EL (cell line): ENCODE data around the gene FZD10.

ENCODE experiments used
- DNase-seq: peaks from one replicate; pipeline ENCODE4 v3.0.0-alpha.2; 2016

Gene FZD10, protein sequence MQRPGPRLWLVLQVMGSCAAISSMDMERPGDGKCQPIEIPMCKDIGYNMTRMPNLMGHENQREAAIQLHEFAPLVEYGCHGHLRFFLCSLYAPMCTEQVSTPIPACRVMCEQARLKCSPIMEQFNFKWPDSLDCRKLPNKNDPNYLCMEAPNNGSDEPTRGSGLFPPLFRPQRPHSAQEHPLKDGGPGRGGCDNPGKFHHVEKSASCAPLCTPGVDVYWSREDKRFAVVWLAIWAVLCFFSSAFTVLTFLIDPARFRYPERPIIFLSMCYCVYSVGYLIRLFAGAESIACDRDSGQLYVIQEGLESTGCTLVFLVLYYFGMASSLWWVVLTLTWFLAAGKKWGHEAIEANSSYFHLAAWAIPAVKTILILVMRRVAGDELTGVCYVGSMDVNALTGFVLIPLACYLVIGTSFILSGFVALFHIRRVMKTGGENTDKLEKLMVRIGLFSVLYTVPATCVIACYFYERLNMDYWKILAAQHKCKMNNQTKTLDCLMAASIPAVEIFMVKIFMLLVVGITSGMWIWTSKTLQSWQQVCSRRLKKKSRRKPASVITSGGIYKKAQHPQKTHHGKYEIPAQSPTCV

DNA sequence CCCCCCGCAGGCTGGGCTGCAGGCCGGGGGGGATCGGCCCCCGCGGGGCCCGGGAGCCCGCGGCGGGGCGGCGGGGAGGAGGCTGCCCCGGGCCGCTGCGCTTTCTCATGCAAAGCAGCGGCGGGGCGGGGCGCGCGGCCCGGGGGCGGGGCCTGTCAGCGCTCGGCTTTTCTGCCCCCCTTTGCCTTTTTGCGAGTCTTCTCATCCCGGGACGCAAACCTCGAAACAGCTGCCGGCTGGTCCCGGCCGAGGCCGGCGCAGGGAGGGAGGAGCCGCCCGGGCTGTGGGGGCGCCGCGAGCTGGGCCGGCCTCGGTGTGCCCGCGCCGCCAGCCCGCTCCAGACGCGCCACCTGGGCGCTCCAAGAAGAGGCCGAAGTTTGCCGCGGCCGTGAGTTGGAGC lies at the start of gene FZD10:
FZD10 (plus strand) TSS at position 198 of the 400 bp plus-strand sequence. CDS start 479 bp downstream, outside the sequence.
- DNase-seq, result no peak

DNA sequence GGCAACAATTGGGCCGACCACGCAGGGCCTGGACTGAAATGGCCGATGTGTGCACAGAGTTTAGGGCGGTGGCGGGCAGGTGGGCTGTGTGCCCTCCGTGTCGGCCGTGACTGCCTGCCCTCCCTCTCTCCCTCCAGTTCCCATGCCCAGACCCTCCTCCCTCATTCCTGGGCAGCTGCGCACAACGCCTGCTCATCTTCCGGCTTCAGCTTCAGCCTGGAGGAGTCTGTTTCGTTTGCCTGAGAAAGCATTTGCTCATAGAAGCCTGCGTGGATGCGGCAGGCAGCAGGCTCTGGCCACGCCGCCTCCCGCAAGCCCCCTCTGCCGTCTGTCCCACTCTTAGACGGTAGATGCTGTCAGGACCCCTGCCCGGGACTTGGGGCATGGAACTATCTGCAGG lies 47.3 kb upstream of the FZD10 start:
- DNase-seq, result no peak

DNA sequence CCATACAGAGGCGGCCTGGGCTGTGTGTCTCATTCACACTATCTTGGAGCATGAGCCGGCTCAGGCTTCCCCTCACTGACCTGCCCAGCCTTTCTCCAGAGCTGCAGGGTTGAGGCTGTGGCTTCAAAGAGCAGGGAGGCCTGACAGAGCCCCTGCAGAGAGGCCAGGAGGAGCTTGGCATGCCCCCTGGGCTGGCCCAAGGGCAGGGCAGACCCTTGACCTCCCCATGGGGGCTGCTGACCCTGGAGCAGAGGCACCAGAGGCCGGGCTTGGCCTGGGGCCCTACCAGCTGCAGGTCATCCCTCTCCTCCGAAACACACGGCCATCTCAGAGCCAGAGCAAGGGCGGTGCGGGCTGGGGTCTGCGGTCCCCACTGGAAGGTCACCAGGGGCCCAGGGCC lies 46.6 kb upstream of the FZD10 start:
- no peak for DNase-seq

DNA sequence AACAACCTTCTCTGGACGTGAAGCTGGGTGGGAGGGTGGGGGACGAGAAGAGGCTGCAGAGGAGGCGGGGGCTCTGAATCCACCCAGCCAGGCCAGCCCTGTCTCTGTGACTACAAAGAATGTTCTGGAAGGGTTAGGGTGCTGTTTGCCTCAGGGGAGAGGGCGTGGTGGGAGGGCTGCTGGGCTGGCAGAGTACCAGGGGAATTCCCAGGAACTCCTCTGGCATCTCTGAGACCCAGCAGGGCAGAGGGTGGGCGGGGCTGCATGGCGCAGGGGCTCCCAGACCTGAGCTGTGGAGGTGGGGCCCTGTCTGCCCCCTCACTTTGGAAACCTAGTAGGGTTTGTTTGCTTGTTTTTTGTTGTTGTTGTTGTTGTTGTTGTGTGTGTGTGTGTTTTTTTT lies 45.5 kb upstream of the FZD10 start:
- DNase-seq, result no peak

DNA sequence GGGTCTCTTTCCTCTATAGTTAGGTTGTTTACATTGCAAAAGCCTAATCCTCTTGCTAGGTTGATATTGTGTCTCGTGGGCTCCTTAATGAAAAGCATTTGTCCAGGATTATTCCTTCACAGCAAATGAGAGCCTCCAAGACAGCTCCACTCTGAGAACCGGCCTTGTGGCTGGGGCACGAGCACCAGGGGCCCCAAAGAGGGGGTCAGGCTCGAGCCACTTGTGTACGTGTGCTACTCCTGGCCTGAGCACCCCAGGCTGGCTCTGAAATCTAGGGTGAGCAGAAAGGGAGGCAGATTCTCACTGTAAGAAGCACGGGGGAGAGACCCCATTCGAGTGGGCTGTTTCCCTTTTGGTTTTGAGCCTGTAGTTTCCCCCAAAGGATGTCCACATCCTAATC lies 45.0 kb upstream of the FZD10 start:
- DNase-seq, result no peak

DNA sequence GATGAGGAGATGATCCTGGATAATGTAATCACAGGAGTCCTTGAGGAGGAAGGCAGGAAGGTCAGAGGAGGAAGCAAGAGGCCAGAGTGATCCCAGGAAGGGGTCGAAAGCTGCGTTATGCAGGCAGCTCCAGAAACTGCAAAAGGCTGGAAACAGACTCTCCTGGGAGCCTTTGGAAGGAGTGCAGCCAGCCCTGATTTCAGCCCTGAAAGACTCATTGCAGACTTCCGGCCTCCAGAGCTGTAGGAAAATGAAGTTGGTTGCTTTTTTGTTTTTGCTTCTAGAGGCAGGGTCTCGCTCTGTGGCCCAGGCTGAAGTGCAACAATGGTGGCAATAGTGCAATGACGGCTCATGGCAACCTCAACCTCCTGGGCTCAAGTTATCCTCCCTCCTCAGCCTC lies 44.6 kb upstream of the FZD10 start:
- no peak for DNase-seq

DNA sequence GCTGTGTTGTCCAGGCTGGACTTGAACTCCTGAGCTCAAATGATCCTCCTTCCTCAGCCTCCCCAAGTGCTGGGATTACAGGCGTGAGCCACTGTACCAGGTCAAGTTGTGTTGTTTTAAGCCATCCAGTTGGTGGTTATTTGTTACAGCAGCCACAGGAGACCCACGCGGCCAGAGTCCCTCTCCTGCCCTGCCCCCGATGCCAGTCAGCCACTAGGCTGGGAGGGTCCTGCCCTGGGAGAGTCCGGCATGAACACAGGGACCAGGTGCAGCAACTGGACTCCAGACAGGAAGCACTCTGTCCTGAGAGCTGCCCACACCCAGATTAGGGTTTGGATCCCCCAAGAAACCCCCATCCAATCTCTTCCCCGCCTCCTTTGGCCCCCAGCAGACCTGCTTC lies 44.1 kb upstream of the FZD10 start:
- no peak for DNase-seq

DNA sequence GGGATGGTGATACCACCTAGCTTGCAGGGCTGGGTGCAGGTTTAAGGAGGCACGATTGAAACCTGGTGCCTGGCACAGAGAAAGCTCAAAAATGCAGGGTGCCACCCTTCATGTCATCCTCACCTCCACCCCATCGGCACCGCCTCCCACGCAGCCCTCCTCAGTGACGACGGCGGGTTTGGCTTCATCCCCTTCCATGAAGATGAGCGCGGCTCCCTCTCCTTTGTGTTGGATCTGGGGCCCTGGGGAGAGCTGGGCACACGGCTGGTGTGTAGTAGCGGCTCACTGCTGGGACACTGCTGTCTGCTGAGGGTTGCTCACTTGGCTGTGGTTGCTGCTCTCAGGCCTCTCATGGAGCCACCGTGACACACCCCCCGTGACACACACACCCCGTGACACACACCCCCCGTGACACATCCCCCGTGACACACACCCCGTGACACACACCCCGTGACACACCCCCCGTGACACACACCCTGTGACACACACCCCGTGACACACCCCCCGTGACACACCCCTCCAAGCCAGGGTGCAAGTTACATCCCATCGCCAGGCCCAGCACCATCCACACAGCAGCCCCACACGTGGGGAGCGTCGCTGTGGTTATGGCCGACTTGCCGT lies 42.9 kb upstream of the FZD10 start:
- no peak for DNase-seq

DNA sequence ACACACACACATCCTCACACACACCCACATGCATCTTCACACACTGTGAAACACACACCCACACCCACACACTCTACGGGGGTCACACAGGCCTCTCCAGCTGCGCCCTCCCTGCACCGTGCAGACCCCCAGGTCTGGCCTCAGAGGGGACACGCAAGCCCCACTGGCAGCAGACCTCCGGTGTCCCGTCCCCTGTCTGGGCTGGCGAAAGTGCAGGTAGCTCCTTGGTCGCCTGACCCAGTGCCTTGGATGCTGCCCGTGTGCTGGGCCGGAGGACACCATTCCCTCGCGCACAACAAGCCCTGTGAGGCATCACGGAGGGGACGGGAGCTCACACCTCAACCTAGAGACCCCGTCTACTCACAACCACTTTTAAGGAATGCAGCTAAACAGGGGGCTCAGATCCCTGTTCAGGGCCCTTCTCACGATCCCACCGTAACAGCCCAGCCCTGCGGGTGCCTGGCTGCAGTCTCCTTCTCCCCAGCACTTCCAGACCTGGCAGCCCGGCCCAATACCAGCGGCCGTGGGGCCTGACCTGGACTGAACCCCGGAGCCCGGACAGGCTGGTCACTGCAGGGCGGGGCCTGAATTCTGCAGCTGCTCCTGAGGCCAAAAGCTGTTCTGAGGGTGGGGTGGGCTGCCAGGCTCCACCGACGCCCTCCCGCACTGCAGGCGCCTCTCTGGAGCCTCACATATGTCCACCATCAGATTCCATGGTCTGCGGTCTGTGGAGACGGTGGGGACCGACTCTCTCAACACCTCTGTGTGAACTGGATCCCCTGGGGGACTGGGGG lies 42.1 kb upstream of the FZD10 start:
- DNase-seq, result no peak

DNA sequence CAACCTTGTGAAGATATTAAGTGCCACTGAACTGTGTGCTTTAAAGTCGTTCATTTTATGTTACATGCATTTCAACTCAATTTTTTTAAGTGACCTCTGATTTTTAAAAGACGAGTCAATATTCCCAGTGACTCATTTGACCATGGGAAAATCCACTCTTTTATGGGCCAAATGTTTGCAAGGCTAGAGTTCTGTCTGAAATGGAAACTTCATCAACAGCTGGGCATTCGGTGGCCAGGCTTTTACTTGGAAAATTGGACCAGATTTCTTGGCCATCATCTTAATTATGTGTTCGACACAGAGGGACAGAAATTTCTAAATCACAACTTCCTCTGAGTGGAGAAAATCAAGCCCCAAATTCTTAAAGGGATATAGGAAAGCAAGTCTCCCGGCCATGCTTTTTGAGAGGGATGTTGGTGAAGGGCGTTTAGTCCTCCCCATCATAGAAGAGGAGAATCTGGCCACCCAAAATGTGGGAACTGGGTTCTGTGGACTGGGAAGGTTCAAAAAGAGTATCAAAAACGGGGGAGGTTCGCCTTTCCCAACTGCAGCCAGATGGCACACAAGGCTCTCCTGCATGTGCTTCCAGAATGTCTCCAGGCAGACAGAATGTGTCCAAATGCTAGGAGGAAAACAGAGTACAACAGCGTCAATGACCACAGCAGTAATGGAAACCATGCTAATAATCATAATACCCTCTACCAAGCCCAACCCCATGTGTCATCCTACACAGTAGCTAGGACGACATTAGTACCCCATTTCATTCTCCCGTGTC lies 40.9 kb upstream of the FZD10 start:
- DNase-seq, result no peak

DNA sequence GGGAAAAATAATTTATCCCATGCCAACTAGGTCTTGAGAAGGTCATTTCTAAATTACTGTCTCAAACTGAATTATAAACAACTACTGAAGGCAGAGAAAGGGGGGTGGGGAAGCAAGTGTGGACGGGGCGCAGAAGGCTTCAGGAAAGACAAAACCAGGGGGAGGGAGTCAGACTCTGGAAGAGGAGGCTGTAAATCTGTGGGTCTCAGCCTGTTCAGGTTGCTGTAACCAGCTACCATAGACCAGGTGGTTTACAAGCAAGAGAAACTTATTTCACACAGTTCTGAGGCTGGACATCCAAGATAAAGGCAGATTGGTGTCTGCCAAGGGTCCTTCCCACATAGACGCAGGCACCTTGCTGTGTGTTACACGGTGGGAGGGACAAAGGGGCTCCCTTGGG lies 39.9 kb upstream of the FZD10 start:
- DNase-seq, result no peak

DNA sequence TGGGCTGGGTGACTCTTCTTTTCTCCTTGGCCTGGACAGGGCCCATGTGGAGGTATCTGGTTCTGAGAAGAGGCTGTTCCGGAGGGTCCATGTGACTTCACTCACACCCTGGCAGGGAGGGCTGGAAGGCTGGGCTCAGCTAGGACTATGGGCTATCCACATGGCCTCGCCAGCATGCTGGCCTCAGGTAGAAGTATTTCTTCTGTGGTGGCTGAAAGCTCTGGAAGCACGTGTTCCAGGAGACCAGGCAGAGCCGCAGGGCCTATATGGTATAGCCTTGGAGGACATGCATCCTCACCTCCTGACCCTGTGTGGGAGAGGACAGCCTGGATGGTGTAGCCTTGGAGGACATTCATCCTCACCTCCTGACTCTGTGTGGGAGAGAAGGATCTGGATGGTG lies 38.2 kb upstream of the FZD10 start:
- DNase-seq, result no peak

DNA sequence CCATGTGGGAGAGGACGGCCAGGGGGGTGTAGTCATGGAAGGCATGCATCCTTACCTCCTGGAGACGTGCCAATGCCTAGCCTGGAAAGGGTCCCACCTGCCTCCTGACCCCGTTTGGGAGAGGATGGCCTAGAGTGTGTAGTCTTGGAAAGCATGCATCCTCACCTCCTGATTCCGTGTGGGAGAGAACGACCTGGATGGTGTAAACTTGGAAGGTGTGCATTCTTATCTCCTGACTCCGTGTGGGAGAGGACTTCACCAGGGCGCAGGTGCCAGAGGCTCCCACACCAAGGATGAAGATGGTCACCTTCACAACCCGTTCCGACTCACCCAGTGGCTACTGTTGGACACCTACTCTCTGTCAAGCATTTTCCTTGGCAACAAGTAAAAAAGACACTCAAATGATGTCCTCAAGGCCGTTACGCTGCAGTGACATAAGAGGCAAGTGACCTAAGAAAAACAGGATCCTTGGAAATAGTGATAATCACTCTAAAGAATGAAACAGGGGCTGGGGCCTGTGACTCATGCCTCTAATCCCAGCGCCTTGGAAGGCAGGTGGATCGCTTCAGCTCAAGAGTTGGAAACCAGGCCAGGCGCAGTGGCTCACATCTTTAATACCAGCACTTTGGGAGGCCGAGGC lies 37.5 kb upstream of the FZD10 start:
- no peak for DNase-seq

DNA sequence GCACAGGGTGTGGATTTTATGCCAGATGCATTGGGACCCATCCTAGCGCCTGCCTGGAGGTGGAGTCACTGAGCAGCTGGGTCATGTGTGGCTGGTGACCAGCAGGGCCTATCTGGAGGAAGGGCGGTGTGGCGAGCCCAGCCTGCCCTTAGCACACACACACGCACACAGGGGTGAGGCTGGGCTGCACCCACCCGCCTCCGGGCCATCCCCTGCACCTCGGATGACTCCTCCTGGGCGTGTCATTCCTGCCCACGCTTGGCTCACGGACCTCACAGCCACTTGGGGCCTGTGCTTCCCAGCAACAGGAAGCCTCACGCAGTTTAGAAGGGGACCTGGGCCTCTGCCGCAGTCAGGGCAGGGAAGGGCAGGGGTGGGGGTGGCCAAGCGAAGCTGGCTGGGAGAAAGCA lies 36.2 kb upstream of the FZD10 start:
- DNase-seq, result no peak

DNA sequence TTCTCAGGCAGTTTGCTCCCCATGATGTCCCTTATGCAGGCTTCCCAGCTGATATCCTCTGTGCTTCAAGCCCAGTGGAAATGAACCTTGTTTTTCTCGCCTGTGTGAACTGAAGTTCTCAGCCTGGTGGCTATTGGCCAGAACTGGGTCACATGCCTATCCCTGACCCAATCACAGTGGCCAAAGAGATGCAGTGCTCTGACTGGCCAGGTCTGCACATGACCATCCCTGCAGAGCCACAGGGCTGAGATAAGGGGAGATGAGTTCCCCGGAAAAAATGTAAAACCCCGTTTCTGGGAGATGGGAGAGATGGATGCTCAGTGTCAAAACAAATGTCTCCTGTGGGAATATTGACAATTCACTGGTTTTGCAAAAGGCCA lies 34.7 kb upstream of the FZD10 start:
- no peak for DNase-seq

DNA sequence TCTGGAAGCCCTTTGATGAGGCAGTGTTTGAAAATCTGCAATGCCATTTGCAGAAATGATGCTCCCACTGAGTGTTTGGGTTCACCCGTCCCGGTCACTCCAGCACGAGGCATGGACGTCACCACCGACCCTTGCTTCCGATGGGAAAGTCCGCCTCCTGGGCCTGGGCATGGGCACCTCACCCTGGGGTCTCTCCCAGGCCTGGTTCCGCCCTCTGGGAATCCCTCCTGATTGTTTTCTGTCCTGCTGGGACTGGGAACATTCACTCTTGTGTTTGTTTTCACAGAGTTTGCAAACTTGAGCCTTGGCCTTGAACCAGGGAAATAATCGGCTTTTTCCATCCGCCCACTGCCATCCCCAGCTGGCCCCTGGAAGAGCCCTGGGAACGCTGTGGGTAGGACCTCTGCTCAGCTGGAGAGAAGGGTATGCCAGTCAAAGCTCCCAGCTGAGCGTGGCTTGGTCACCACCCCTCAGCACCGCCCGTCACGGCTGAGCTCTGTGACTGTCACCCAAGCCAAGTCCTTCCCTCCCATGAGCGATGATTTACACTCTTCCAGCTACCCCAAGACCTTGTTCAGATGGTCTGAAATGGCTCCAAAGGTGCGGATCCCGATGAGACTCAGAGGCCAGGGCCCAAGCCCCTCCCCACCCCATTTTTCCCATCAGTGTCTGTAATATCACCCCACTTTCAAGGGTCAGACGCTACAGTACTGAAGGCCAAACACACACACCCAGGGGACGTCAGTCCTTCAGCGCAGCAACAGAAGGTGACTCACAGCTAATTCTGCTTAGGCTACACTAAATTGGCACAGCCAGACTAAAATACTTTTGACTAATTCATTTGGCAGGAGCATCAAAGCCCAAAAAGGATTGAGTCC lies 34.1 kb upstream of the FZD10 start:
- no peak for DNase-seq

DNA sequence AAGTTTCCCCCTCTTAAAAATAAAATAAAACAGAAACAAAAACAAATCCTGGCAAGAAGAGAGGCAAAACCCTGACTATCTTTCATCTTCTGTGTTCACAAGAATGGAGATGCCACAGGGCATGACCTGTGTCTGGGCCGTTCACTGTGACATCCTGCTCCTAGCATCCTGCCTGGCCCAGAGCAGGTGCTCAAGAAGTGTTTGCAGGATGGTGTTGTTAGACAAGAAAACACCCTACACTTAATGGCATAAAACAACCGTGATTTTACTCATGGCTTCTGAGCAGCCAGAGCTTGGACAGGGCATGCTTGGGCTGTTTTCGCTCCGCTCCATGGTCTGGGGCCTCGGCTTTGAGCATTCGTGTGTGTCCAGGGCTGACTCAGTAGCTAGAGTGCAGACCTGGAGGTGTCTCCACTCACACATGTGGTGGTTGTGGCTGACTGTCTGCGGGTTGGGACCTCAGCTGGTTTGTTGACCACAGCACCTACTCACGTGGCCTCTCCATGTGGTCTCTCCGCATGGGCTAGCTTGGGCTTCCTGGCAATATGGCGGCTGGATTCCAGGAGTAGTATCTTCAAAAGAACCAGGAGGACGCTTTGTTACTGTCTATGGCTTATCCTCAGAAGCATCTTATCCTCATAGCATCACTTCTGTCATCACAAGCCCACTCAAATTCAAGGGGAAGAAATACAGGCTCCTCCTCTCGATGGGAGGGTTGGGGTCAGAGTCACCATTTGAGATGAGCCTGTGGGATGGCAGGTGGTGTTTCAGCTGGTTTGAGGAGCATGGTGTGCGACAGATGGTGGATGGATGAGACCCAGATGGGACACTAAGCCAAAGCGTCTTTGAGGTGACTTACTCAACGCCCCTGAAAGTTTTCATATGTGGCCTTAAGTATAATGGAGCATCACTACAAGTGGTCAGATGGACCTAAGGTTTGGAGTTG lies 33.2 kb upstream of the FZD10 start:
- DNase-seq, result no peak

DNA sequence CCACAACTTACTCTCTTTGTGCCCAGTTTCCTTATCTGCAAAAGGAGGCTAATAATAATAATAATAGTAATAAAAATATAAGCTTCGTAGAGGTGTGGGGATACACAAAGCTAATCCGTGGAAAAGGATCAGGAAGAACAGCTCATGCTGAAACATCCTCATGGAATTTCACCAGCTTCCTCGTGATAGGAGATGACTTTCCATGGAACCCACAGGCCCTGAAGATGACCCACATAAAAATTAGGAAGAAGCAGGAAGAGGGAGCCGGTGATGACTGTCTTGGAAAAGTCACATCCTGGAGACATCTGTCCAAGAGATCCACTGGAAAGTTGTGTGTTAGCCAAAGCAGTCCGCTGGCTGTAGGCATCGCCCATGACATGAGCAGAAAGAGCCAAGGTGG lies 31.9 kb upstream of the FZD10 start:
- DNase-seq, result no peak

DNA sequence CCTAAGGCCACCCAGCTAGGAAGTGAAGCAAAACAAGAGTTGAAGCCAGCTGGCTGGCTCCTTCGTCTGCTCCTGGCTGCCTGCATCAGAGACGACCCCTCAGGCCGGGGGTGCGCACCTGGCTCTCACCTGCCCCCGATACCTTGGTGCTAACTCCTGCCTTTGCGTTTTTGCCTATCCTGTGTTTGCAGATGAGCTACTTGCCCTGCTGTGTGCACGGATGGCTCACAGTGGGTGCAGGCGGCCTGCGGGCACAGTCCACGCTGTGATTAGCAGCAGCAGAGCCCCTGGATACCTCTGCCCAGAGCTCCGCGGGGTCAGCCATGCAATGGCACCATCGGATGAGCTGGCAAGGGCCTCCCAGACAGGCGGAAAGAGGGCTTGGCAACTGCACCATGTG lies 31.2 kb upstream of the FZD10 start:
- no peak for DNase-seq

DNA sequence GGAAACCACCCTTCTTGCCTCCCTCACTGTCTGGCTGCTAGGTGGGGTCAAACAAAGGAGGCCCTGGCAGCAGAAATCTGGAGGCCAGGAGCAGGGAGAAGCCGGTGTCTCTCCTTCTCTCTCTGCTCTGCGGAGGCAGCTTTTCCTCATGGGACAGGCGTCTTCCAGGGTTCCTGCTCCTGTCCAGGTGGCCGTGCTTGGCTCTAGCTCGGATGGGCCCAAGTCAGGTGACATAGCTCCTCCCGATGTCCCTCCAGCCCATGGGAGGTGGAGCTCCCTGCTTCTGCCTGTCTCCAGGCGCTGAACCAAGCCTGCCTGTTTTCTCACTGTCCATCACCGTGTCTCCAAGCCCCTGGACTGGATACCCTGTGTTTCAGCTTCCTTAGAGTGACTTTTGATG lies 30.5 kb upstream of the FZD10 start:
- DNase-seq, result no peak
